GM13976 (cell line): ENCODE results near the gene PKN1.

Experiments
- DNase-seq: peaks from one replicate; pipeline ENCODE4 v3.0.0; 2012; ENCODE audit warnings: low spot score
- CTCF ChIP-seq: IDR thresholded peaks from 2 replicates; pipeline ENCODE4 v1.5.1; 2012; ENCODE audit warnings: borderline replicate concordance, mild to moderate bottlenecking; ENCODE audit not compliant: insufficient read depth; ENCODE audit errors: extremely low read depth, missing control alignments, control extremely low read depth
- in situ Hi-C: fragments of 300-500 bp; cut with MboI; formaldehyde crosslinking; loops from one replicate; pipeline ENCODE4 v1.12.0; 2022; ENCODE audit warnings: low sequenced_read_pairs, mixed read lengths, inconsistent platforms; ENCODE audit not compliant: unreplicated experiment

Gene PKN1

DNA sequence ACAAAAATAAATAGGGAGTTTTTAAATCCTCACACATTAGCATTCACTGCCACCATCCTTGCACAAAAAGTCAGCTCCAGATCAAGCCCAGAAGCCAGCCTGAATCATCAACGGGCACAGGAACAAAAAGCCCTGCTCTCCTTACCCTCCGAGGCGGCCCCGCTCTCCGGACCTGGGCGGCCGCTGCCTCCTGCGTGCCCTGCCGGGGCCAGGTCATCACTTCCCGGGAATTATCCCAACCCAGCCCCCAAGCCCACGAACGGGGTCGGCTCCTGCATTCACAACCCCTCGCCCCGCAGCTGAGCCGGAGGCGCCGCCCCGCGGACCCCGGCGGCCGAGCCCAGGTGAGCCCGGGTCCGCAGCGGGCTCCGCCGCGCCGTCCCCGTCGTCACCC is 84.3 kb downstream of the PKN1 start:
- DNase-seq = no peak
- no peak for TF ChIP-seq CTCF
- in situ Hi-C loops = no loop called here

DNA sequence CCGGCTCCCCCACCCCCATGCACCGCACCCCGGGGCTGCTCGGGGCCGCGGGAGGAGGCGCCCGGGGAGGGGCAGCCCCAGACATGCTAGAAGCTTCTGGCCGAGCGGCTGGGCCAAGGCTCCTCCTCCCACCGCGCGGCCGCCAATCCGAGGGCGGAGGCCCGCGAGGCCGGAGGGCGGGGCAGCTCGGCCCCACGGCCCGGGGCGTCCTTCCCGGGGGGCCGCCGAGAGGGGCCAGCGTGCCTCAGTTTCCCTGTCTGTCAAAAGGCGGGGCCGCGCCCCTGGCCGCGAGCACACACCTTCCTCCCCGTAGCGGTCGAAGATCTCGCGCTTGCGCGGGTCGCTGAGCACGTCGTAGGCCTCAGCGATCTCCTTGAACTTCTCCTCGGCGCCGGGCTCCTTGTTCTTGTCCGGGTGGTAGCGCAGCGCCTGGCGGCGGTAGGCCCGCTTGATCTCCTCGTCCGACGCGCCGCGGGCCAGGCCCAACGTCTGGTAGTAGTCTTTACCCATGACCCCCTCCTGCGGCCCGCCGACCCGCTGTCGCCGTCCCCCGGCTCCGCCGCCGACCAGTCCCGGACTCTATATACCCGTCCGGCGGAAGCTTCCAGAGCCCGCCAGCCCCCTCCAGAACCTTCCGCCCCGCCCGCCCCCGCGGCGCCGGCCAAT is 84.9 kb downstream of the PKN1 start, which contains the start of gene DNAJB1:
TSS of gene DNAJB1 (minus strand) at position 558 of the 666 bp plus-strand sequence. CDS start at position 510, 48 bp downstream.
- TF ChIP-seq CTCF = no peak
- in situ Hi-C loops = no loop called here
- DNase-seq = peak; percentile 94

DNA sequence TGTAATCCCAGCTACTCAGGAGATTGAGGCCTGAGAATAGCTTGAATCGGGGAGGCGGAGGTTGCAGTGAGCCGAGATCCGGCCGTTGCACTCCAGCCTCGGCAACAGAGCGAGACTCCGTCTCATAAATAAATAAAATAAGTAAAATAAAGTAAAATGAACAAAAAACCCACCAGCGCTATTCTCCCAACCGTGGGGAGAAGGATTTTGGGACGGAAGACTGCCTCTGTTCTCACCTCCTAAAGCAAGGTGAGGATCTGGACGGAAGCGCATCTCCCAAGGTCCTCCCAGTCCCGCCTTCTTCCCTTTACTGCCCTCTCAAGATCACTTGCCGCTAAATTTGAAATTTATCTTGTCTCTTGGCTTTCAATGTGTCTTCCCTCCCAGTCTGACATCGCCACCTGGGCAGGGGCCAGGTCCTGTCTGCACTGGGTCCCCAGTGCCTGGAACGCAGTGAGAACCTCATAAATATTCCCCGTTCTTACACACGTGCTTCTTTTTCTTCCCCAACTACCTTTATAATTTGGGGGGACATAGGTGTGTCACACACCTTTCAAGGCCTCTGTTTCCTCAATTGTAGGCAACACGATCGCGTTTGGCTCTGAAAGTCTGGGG is 86.2 kb downstream of the PKN1 start:
- DNase-seq = no peak
- in situ Hi-C loops = no loop called here
- no peak for TF ChIP-seq CTCF

GRCh38 chr19:14519860-14520407 is 86.8 kb downstream of the PKN1 start:
- in situ Hi-C loops = no loop called here
- TF ChIP-seq CTCF = no peak
- no peak for DNase-seq

DNA sequence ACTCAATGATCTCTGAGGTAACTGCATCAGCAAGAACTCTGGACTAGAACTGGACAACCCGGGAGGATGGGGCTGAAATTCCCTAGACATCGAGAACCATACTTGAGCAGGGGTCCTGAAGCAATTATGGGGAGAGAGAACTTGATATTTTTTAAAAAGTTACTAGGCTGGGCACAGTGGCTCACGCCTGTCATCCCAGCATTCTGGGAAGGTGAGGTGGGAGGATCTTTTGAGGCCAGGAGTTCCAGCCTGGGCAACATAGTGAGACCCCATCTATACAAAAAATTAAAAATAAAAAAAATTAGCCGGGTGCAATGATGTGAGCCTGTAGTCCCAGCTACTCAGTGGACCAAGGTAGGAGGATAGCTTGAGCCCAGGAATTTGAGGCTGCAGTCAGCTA is 87.4 kb downstream of the PKN1 start:
- in situ Hi-C loops = no loop called here
- no peak for DNase-seq
- TF ChIP-seq CTCF = no peak
